GM23338 (cell line): ENCODE data around the gene GIPC2. TPM values are rescaled to one million over a fixed set of nuclear protein-coding genes. Genes with fewer than 3 reads are reported as not detected.

Source experiments
- ATAC-seq: fragments of 200-7000 bp; cut with Tn5 transposase; 3 replicates; pipeline ENCODE4 v1.9.1; 2020
- DNase-seq: peaks from one replicate; pipeline ENCODE4 v3.0.0-alpha.2; 2015; ENCODE audit warnings: low spot score
- H2AFZ ChIP-seq: fragments of 200-600 bp; sonication (generic); 2 replicates; pipeline ENCODE4 v1.8.0; 2016; ENCODE audit warnings: antibody characterized with exemption, mild to moderate bottlenecking, moderate library complexity
- H3F3A ChIP-seq: fragments of 200-600 bp; sonication (generic); replicated peaks from 2 replicates; pipeline ENCODE4 v1.8.0; 2017; ENCODE audit warnings: antibody characterized with exemption, mixed run types, low read depth
- H3K27ac ChIP-seq: fragments of 200-600 bp; sonication (generic); 2 replicates; pipeline ENCODE4 v1.6.1; 2016; ENCODE audit warnings: low read depth
- H3K27me3 ChIP-seq: fragments of 200-600 bp; sonication (generic); 2 replicates; pipeline ENCODE4 v1.8.0; 2016; ENCODE audit warnings: mild to moderate bottlenecking, mixed run types, moderate library complexity; ENCODE audit not compliant: insufficient read depth
- H3K36me3 ChIP-seq: fragments of 200-600 bp; sonication (generic); 2 replicates; pipeline ENCODE4 v1.8.0; 2016; ENCODE audit warnings: mild to moderate bottlenecking; ENCODE audit not compliant: insufficient read depth
- H3K4me1 ChIP-seq: fragments of 200-600 bp; sonication (generic); 2 replicates; pipeline ENCODE4 v1.8.0; 2016; ENCODE audit warnings: mild to moderate bottlenecking, moderate library complexity; ENCODE audit not compliant: insufficient read depth
- H3K4me2 ChIP-seq: fragments of 200-600 bp; sonication (generic); 2 replicates; pipeline ENCODE4 v1.7.1; 2017; ENCODE audit warnings: mixed run types
- H3K4me3 ChIP-seq: fragments of 200-600 bp; sonication (generic); 2 replicates; pipeline ENCODE4 v1.6.1; 2016; ENCODE audit warnings: mixed run types
- H3K79me2 ChIP-seq: fragments of 200-600 bp; sonication (generic); replicated peaks from 2 replicates; pipeline ENCODE4 v1.8.0; 2017; ENCODE audit warnings: mild to moderate bottlenecking; ENCODE audit not compliant: insufficient read depth
- H3K9me2 ChIP-seq: fragments of 200-600 bp; sonication (generic); 2 replicates; pipeline ENCODE4 v1.8.0; 2017; ENCODE audit not compliant: insufficient read depth
- H4K20me1 ChIP-seq: fragments of 200-600 bp; sonication (generic); replicated peaks from 2 replicates; pipeline ENCODE4 v1.8.0; 2017; ENCODE audit warnings: mild to moderate bottlenecking; ENCODE audit not compliant: insufficient read depth
- H3K27ac Mint-ChIP-seq: 2 replicates; pipeline ENCODE4 v1.8.0; 2020; ENCODE audit warnings: inconsistent platforms, mild to moderate bottlenecking, moderate library complexity, mixed read lengths
- H3K27me3 Mint-ChIP-seq: 3 replicates; pipeline ENCODE4 v1.8.0; 2022; ENCODE audit warnings: low read depth, mild to moderate bottlenecking, moderate library complexity, mixed read lengths, inconsistent platforms; ENCODE audit not compliant: insufficient read depth, poor library complexity
- H3K36me3 Mint-ChIP-seq: 3 replicates; pipeline ENCODE4 v1.8.0; 2021; ENCODE audit warnings: low read depth, mild to moderate bottlenecking, inconsistent platforms, moderate library complexity, mixed read lengths
- H3K4me1 Mint-ChIP-seq: 3 replicates; pipeline ENCODE4 v1.8.0; 2020; ENCODE audit warnings: mild to moderate bottlenecking, inconsistent platforms, mixed read lengths
- H3K4me3 Mint-ChIP-seq: 3 replicates; pipeline ENCODE4 v1.8.0; 2021; ENCODE audit warnings: moderate library complexity, mild to moderate bottlenecking, inconsistent platforms, mixed read lengths
- H3K9me3 Mint-ChIP-seq: 3 replicates; pipeline ENCODE4 v1.8.0; 2020; ENCODE audit warnings: moderate library complexity, mild to moderate bottlenecking, inconsistent platforms, mixed read lengths
- EZH2 ChIP-seq: fragments of 200-600 bp; sonication (generic); IDR thresholded peaks from one replicate; pipeline ENCODE4 v1.8.0; 2017; ENCODE audit warnings: antibody characterized with exemption, mild to moderate bottlenecking, low read depth; ENCODE audit not compliant: unreplicated experiment
- EZH2phosphoT487 ChIP-seq: fragments of 200-600 bp; sonication (generic); IDR thresholded peaks from one replicate; pipeline ENCODE4 v1.8.1; 2018; ENCODE audit warnings: antibody characterized with exemption; ENCODE audit not compliant: unreplicated experiment
- NANOG ChIP-seq: IDR thresholded peaks from 2 replicates; pipeline ENCODE4 v1.6.1; 2016; ENCODE audit warnings: antibody characterized with exemption, borderline replicate concordance
- ZNF114 ChIP-seq: fragments of 250-450 bp; sonication (Bioruptor Pico); IDR thresholded peaks from 2 replicates; pipeline ENCODE4 v1.5.0; 2020; ENCODE audit warnings: mild to moderate bottlenecking, moderate library complexity
- ZNF462 ChIP-seq: fragments of 250-450 bp; sonication (Bioruptor Pico); IDR thresholded peaks from 2 replicates; pipeline ENCODE4 v1.5.0; 2020; ENCODE audit warnings: mild to moderate bottlenecking, moderate library complexity
- polyA plus RNA-seq: library from polyadenylated mRNA; unstranded; fragments of >200 nt; fragmentation: Nextera tagmentation; extraction: Ambion mirVana; gene quantifications from 2 replicates; pipeline ENCODE4 v1.2.1, GENCODE V29; 2016
- total RNA-seq: library from RNA; depleted of rRNA; stranded (reverse); fragments of >200 nt; shearing (Covaris generic); gene quantifications from 2 replicates; pipeline ENCODE4 v1.2.3, GENCODE V29; 2014

GIPC2 gene
- total and polyA plus RNA-seq, 2 experiments from 2014 or later, result 1.2 to 1.5 TPM

- Histone ChIP-seq H4K20me1 (no peaks in the 10 kb centered on the region), H3F3A (no peaks in the 10 kb centered on the region), H3K4me3 (no peak overlapping the region), H3K27me3 (no peaks in the 10 kb centered on the region), H3K4me2 (no peak overlapping the region), H3K36me3 (no peaks in the 10 kb centered on the region), H2AFZ (no peak overlapping the region), H3K79me2 (no peaks in the 10 kb centered on the region), H3K27ac (no peak overlapping the region), H3K9me2 (no peaks in the 10 kb centered on the region), H3K4me1 (0 out of 2 replicates have a peak, but pooled peaks cover 7% of the 10 kb centered on the region)
- Mint-ChIP-seq H3K9me3 (no peaks in the 10 kb centered on the region), H3K36me3 (no peaks in the 10 kb centered on the region), H3K27me3 (peaks cover 2% of the 10 kb centered on the region), H3K4me1 (peaks cover 11% of the 10 kb centered on the region), H3K4me3 (no peak overlapping the region), H3K27ac (no peak overlapping the region)
- TF ChIP-seq EZH2, result no peak
- no peak for TF ChIP-seq ZNF462 (CRISPR knock-in tag)
- DNase-seq (no peak), ATAC-seq (no peak)
These were observed 57.1 kb downstream of the GIPC2 start for GRCh38 chr1:78102916-78103315.

GRCh38 chr1:78104322-78104721 lies 58.6 kb downstream of the GIPC2 start:
- Mint-ChIP-seq H3K9me3 (no peaks in the 10 kb centered on the region), H3K4me1 (peaks cover 11% of the 10 kb centered on the region), H3K36me3 (no peaks in the 10 kb centered on the region), H3K27me3 (peaks cover 2% of the 10 kb centered on the region), H3K27ac (no peak overlapping the region), H3K4me3 (no peak overlapping the region)
- Histone ChIP-seq H2AFZ (no peak overlapping the region), H4K20me1 (no peaks in the 10 kb centered on the region), H3K36me3 (no peaks in the 10 kb centered on the region), H3K27me3 (no peaks in the 10 kb centered on the region), H3K27ac (no peak overlapping the region), H3K79me2 (no peaks in the 10 kb centered on the region), H3K4me3 (no peak overlapping the region), H3K9me2 (no peaks in the 10 kb centered on the region), H3K4me1 (0 out of 2 replicates have a peak, but pooled peaks cover 7% of the 10 kb centered on the region), H3K4me2 (no peak overlapping the region), H3F3A (no peaks in the 10 kb centered on the region)
- DNase-seq (no peak), ATAC-seq (no peak)
- TF ChIP-seq EZH2 (no peak), EZH2phosphoT487 (no peak), NANOG (no peak), ZNF462 (CRISPR knock-in tag) (no peak), ZNF114 (no peak)
